NCI-H82 (cell line): ENCODE results near the gene NAPEPLD.
"Not testable (repeated sequence)": the region's sequence is repeated elsewhere in the genome, so short reads cannot be mapped to it uniquely, and the experiment has no call there.

Experiments
- DNase-seq: peaks from one replicate; lab custom pipeline; 2025; lab: John Stamatoyannopoulos, UW

Gene NAPEPLD

GRCh38 chr7:103106703-103107070, 42.2 kb downstream of the NAPEPLD start:
- not testable (repeated sequence) for DNase-seq

DNA sequence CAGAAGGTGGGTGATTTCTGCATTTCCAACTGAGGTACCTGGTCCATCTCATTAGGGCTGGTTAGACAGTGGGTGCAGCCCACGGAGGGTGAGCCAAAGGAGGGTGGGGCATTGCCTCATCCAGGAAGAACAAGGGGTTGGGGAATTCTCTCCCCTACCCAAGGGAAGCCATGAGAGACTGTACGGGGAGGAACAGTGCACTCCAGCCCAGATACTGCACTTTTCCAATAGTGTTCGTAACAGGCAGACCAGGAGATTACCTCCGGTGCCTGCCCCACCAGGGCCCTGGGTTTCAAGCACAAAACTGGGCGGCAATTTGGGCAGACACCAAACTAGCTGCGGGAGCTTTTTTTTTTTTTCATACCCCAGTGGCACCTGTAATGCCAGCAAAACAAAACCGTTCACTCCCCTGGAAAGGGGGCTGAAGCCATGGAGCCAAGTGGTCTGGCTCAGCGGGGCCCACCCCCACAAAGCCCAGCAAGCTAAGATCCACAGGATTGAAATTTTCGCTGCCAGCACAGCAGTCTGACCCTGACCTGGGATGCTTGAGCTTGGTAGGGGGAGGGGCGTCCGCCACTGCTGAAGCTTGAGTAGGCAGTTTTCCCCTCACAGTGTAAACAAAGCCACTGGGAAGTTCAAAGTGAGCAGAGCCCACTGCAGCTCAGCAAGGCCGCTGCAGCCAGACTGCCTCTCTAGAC, 42.7 kb downstream of the NAPEPLD start:
- DNase-seq: peak; percentile 6

DNA sequence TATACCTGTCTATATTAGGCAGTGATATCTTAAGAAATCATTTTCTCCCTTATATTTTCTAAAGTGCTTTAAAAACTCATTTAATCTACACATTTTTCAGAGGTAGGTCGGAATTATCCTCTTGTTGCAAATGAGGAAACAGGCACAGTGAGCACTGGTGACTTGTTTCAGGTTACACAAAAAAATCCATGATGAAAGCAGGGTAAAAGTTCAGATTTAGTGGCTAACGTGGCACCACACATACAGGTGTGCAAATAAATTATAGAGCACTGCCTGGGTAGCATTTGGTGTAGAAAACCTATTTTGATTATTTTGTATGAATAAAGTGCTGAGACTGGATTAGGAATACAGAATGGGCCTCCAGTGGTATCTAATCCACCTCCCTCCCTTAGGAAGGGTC, 47.4 kb downstream of the NAPEPLD start:
- DNase-seq: no peak

GRCh38 chr7:103100348-103100747, 48.6 kb downstream of the NAPEPLD start:
- no peak for DNase-seq

GRCh38 chr7:103097041-103097440, 51.9 kb downstream of the NAPEPLD start:
- no peak for DNase-seq

- DNase-seq: not testable (repeated sequence)
These were observed 53.3 kb downstream of the NAPEPLD start for GRCh38 chr7:103095558-103095957.

- no peak for DNase-seq
These were observed 54.8 kb downstream of the NAPEPLD start for GRCh38 chr7:103094102-103094501.

GRCh38 chr7:103093429-103093828, 55.5 kb downstream of the NAPEPLD start:
- DNase-seq: no peak

DNA sequence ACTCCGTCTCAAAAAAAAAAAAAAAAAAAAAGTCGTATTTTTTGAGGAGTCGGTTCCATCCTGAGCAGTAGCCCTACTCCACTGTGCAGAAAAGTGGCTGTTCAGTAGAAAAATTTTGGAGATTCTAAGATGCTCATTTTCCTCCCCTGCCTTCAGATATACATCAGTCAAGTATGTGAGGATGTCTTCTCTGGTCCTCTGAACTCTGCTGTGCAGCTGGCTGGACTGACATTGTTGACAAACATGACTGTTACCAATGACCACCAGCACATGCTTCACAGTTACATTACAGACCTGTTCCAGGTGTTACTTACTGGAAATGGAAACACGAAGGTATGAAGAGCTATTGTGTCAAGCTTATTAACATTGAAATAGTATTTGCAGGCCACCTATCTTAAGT, 56.6 kb downstream of the NAPEPLD start:
- DNase-seq: not testable (repeated sequence)

DNA sequence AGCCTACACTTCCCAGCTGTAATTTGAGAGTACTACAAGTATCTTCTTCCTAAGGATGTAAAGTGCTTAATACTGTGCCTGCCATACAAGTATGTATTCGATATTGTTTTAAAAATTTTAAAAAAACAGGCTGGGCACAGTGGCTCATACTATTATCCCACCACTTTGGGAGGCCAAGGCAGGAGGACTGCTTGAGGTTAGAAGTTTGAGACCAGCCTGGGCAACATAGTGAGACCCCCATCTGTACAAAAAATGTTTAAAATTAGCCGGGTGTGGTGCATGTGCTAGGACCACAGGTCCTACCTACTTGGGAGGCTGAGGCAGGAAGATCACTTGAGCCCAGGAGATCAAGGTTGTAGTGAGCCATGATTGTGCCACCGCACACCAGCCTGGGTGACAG, 65.7 kb downstream of the NAPEPLD start:
- no peak for DNase-seq

DNA sequence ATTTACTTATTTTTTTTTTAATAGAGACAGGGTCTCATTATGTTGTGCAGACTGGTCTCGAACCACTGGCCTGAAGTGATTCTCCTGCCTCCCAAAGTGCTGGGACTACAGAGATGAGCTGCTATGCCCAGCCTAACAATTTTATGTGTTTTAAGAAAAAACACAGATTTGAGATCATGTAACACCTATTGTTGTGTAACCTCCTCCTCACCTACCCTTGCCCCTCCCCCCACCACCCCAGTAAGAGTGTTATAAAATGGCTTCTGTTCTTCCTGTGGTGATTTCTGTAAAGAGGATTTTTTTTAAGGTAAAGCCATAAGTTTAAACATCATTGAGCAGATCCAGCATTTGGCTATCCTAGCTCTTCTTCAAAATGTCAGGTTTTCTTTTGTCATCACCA, 66.4 kb downstream of the NAPEPLD start:
- DNase-seq: no peak

DNA sequence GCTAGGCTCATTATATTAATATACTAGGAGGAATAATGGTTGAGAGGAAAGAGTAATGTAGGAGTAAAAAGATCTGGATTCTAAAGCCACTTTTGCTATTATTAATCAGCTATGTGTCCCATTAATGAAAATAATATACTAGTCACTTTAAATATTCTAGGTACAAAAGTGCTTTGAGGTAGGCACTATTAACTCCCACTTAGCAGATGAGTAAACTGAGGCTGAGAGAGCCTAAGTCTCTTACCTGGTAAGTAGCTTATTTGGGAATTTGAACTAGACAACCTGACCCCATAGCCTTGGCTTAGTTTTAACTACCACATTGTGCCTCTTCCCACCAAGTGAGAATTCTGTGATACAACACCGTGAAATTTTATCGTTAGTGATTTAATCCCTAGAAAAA, 68.0 kb downstream of the NAPEPLD start:
- DNase-seq: no peak

DNA sequence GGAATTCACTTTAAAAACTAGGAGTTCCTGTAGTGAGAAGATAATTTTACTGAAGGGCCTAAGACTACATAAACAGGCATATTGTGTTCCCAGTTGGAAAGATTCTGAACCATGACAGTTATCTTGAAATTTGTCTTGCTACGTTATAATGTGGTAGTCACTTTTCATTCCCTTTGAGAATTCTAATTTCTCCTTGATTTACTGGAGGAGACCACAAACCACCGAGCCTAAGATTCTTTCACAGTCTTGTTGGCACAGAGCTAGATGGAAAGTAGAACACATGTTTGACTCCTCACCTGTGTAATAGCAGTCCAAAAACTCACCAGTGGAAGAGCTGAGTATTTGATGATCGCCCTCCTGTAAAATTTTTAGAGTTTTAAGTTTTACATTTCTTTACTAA, 69.1 kb downstream of the NAPEPLD start:
- DNase-seq: no peak

GRCh38 chr7:103078226-103078625, 70.7 kb downstream of the NAPEPLD start:
- peak; percentile 86 for DNase-seq

- DNase-seq: peak; percentile 34
These were observed 71.6 kb downstream of the NAPEPLD start for GRCh38 chr7:103077318-103077717.

DNA sequence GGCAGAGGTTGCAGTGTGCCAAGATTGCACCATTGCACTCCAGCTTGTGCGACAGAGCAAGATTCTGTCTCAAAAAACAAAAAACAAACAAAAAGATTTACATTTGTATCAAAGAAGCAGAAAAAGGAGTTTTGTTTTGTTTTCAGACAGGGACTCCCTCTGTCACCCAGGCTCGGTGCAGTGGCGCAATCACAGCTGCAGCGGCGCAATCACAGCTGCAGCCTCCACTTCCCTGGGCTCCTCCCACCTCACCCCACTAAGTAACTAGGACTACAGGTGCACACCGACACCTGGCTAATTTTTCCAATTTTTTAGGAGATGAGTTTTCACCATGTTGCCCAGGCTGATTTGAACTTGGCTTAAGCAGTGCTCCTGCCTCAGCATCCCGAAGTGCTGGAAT, 72.1 kb downstream of the NAPEPLD start:
- DNase-seq: no peak

DNA sequence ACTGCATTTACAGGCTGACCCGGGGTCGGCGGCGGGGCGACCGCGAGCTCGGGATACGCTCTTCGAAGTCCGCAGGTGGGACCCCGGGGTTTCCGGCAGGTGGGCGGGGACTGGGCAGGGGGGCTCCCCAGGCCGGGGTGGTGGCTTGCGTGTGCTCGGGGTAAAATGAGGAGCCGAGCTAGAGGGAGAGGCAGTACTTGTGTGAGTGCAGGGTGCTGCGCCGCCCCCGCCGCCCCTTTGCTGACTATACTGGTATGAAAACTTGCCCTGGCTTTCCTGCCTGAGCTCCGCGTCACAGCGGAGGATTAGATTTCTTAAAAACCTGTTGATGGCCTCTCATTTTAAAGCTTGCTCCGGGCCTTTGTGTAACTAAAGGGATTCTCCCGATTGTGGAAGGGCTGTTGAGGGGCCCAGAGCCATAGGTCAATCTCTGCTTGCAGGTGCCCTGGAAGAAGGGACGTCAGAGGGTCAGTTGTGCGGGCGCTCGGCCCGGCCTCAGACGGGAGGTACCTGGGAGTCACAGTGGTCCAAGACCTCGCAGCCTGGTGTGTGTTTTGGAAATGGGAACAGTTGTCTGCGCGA, 73.5 kb downstream of the NAPEPLD start:
- DNase-seq: peak; percentile 65

- DNase-seq: peak; percentile 93
These were observed 74.2 kb downstream of the NAPEPLD start, which contains the start of the genes ARMC10 and FBXL13 for GRCh38 chr7:103074519-103075336. TSS of gene ARMC10 (plus strand) at chr7:103075140. CDS start at chr7:103075273, 133 bp downstream. TSS of gene FBXL13 (minus strand) at chr7:103074796.

DNA sequence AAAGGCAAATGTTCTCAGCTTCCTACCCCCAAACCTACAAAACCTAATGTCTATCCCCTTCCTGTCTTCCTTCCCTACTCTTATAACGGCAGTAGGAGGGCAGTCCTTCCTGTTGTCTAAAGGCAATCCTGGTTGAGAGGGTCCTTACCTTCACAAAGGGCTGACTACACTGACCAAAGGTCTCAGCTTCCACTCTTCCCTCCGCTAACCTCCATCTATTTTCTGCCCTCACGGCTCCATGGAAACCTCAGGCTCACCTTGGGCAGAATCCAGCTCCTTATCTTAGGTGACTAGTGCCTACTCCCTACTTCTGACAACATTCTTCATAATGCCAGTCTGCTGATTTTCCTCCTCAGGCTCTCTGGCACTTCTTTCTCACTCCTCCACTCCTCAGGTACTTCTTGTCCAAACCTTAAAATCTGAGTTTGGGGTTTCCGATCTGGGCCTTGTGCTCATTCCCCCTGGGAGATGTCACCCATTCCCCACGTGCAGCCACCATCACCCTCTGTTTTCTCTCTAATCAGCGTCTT, 74.8 kb downstream of the NAPEPLD start:
- no peak for DNase-seq

- DNase-seq: no peak
These were observed 77.9 kb downstream of the NAPEPLD start for GRCh38 chr7:103071000-103071399.

GRCh38 chr7:103068414-103069403, 80.2 kb downstream of the NAPEPLD start:
- DNase-seq: no peak
